Measurements from ENCODE around the gene GNLY.
"Not testable (repeated sequence)": the region's sequence is repeated elsewhere in the genome, so short reads cannot be mapped to it uniquely, and the experiment has no call there.

The GNLY gene

DNA sequence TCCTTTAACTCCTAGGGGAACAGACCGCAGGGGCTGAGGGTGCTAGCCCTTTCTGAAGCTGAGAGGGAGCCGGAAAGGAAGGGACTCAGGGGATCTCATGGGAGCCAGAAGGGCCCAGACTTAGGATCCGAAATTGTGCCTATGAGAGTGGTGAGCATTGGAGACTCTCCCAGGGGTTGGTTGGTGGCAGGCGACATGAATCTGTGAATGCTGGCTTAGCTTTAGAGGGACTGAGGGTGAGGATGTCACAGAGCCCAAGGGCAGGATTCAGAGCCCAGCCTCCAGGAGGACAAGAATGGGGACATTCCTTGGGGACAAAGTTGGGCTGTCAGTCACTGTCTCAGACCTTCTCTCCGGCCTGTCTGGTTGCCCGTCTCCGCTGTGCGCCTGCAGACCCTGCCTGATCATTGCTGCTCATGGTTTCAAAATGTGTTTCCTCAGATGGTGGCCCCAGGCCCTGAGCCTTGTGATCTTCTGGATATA lies 17.5 kb downstream of the GNLY start:
- no peak for DNase-seq

DNA sequence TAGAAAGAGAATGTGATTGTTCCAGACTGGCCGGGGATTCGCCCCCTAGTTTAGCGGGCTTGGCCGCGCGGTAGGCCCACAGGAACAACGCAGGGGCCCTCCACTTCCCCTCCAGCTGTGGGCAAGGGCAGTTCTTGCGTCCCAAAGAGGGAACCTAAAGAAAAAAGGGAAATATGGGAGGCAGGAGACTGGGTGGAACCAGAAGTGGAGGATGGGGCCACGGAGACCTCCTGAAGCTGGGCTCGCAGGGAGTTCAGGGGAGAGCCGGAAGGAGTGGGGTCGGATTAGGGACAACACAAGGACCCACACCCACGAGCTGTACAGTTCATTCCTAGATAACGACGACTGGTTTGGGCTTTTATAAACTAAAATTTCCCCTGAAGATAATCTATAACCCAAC lies 18.2 kb downstream of the GNLY start:
- DNase-seq: no peak

DNA sequence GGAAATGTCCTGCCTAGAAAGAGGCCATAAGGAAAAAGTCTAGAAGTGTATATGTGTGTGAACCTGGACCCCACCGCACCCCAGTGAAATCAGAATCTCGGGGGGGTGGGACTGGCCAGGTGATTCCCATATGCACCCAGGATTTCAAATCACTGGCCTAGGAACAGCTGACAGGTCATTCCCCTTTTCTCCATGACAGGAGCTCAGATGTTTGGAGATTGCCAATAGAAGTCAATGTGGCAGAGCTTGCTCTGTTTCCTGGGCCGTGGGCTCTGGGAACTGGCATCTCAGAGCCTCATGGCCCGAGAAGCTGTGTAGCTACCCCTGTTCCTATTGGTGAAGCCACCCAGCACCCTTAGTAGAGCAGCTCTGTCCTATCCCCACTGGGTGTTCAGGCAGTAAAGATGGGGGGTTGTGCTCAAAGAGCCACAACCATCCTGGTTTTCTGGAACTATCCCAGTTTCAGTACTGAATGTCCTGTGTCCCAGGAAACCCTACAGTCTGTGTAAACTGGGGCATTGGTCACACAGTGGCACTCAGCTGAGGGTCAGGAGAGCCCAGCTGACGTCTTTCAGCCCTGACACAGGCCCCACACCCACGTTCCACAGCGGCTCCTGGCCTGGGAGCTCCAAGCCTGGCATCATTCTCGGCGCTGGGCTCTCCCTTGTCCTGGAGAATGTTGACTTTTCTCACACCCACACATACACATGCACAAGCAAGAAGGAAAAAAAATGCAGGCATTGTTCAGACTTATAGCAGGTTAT lies 18.9 kb downstream of the GNLY start:
- DNase-seq: no peak

DNA sequence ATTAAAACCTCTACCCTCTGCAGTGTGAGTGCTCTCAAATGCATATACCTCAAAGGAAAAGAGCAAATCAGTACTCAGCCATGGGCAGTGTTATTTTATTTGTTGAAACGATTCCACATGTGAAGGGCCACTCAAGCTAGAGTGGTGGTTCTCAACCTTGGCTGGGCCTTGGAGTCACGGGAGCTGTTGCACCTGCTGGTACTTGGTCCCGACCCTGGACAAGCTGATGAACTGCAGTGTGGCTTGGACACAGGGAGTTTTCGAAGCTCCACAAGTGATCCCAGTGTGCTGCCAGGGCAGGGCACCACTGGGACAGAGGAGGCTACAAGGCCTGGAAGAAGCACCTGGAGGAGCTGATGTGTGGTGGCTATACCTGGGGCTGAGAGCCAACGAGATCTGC lies 19.7 kb downstream of the GNLY start:
- peak; percentile 31 for DNase-seq

DNA sequence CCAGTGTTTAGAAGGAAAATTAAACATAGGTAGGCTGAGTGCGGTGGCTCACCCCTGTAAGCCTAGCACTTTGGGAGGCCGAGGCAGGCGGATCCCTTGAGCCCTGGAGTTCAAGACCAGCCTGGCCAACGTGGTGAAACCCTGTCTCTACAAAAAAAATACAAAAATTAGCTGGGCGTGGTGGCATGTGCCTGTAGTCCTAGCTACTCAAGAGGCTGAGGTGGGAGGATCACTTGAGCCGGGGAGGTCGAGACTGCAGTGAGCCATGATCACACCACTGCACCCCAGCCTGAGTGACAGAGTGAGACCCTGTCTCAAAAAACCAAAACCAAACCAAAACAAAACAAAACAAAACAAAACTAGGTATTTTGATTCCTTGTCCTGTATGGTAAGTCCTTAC lies 20.3 kb downstream of the GNLY start:
- DNase-seq: not testable (repeated sequence)

DNA sequence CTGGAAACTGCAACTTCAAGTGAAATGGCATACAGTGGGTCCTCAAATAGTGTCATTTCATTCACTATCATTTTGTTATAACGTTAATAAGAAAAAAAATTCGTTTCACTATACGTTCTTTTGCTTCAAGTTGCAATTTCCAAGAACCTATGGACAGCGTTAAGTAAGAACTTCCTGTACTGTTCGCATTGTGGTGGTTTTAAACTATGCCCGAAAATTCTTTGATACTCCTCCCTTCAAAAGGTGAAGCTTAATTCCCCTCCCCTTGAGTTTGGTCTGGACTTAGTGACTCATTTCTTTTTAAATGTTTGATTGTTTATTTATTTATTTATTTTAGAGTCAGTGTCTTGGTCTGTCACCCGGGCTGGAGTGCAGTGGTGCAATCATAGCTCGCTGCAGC lies 20.7 kb downstream of the GNLY start:
- no peak for DNase-seq

DNA sequence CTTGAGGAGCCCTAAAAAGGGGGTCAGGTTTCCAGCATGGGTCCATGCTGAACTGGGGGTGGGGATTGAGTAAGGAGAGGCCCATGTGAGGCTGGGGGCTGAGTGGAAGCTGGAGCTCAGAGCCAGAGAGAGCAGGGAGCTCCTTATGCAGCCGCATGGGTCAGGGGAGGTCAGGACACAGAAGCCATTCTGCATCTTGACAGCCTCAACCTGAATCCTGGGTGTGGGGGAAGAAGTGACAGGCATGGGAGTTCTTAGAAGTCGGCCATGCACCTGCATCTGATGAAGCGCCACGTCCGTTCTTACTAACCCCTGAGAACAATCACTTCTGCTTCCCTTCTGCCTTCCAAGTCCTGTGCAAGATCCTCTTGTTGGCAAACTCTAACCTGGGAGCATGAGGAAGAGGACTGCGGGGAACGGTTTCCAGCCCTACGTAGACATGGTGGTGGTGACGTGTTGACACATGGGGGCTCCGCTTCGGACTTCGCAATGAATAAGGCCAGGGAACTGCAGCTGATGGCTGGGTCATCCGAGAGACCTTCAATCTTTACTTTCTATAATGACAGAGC lies 22.3 kb downstream of the GNLY start:
- no peak for DNase-seq

DNA sequence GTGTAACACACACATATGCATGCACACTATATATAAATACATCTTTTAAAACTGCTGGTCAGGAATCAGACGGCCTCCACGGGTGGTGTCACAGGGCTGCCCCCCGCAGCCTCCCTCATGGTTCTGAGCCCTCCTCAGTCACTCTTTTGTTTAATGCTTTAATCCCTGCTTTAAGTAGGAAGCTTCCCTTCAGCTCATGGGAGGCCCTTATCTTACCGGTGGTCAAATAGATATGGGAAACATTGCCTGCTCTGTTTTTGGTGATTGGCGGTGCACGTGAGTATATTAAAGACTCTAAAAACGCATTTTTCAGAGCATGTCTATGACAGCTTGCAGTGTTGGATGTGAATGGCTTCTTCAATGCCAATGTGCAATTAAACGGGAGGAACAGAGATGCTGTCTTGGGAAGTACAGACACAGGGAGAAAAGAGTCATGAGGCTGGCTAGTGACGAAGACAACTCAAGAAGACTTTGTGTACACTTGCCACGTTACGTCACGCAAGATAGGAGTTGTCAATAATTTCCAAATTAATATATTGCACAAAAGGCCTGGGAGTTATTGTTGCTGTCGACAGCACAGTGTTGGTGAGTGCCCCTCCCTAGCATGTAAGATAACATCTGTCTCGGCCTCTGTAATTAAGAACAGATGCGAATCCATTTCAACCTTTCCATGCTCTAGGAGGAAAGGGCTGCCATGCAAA lies 23.3 kb downstream of the GNLY start:
- DNase-seq: no peak

DNA sequence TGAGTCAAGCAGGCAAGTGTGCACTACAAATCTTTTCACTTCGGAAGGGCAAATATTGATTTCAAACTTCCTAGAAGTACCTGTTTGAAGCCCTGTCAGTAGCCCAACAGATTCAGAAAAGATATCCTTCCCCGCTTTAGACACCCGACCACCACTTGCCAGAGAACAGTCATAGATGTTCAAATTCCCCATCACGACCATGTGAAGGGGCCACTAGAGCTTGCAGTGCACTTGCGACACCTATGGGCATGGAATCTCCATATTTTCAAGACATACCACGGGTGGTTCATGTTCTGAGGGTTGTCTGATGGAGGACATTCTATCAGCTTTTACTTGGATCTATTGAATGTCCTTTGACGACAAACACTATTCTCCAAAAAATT lies 23.8 kb downstream of the GNLY start:
- no peak for DNase-seq

DNA sequence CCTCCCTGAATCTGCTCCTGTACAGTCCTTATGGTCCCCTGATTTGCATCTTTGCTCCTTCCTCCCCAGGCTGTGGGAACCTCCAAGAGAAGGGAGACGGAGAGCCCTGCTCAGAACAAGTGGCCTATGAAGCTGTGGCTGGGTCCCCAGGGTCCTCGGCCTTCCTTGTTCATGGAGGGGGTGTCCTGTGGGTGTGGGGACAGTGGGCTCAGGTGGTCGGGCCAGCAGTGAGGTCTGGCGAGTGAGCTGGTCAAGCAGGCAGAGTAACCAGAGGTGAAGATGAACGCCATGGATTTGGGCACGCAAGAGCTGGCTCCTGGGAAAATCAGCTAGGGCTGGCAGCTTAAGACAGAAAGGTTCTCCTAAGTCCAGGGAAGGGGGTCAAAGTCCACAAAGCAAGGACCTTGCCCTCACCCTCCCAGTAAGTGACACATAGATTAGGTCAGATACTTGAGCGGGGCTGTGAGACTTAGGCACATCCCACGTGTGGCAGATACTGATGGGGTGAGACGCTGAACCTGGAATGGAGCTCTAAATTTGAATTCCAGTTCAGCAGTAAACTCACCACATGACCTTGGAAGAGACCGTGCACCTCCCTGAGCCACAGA lies 24.8 kb downstream of the GNLY start:
- no peak for DNase-seq

DNA sequence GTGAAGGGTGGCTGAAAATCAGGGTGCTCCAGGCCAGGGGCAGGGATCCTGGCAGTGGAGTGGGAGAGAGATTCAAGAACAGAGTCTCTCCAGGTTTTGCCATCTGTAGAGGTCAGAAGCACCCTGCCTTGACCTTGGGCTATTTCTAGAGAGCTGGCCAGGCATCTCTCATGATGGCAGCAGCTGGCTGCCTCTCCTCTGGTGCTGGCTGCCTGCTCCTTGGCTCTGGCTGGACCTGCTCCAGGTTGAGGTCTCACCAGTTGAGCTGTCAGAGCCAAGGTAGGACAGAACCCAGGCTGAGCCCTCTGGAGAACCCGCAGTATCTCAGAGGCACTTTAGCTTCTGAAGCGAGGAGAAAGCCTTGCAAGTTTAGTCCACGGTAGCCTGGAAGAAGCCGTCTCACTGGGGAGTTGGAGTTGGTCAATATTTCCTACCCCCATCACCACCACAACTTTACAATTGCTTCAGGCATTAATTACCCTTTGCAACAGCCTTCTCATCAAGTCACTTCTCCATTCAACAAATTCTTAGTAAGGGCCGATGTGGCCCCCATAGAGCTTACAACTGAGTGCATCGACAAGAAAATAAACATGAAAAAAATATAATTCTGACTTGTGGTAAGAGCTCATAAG lies 25.6 kb downstream of the GNLY start:
- DNase-seq: no peak

DNA sequence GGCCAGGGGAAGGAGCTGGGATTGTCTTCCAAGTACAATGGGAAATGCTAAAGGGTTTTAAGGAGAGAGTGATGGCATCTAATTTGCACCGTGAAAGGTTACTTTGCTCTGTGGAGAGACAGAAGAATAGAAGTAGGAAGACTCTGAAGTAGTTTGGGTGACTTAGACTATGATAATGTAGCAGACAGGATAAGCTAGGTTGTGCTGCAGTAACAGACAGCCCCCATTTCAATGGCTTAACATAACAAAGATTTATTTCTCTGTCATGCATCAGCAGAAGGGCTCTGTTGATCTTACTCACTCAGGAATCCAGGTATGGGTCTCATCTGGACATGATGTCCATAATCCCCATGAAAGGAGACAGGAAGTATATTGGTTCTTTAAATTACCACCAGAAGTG lies 26.4 kb downstream of the GNLY start:
- no peak for DNase-seq

DNA sequence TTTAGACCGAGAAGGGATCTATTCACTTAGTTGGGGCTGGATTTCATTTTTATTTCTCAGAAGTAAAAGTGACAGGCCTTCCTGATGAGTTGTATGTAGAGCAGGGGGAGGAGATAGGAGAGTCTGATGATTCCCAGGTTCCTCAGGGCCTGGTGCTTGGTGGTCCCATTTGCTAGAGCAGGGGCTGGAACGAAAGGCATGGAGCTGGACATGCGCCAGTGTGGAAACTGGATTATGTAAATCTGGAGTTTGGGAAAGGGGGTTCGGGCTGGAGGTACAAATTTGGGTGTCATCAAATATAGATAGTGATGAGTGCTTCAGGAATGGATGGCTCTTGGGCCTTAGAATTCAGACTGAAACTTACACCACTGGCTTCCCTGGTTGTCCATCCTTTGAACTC lies 27.5 kb downstream of the GNLY start:
- no peak for DNase-seq

DNA sequence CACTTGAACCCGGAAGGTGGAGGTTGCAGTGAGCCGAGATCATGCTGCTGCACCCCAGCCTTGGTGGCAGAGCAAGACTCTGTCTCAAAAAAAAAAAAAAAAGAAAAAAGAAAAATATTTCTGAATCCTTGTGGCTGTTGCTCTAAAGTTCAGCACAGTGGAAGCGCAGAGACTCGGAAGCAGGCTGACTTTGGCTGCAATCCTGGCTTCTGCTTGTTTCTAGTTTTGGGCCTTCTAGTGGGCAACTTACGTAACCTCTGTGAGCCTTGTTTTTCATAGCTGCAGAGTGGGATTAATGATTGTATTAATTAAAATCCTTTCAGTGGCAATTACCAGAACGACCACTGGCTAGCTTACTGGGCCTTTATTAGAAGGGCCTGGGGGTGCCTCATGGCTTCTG lies 28.4 kb downstream of the GNLY start:
- DNase-seq: no peak

DNA sequence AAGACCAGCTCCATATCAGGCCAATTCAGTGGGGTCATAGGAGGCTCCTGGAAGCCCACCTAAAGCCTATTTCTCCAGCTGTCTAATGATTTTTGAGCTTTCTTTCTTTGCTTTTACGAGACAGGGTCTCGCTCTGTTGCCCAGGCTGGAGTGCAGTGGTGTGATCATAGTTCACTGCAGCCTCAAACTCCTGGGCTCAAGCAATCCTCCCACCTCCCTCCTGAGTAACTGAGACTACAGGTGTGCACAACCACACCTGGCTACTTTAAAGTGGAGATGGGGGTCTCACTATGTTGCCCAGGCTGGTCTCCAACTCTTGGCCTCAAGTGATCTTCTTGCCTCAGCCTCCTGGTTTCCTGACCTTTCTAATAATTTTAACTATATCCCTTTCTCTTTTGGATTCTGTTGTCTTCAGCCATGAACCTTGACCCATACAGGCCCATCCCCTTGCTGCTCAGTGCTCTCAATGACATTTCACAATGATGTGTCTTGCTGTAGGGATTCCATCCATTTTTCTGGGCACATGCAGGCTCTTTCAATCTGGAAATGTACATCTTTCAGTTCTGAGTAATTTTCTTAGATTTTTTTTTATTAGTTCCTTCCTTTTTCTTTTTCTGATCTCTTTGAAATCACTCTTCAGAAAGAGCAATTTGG lies 29.7 kb downstream of the GNLY start:
- no peak for DNase-seq

DNA sequence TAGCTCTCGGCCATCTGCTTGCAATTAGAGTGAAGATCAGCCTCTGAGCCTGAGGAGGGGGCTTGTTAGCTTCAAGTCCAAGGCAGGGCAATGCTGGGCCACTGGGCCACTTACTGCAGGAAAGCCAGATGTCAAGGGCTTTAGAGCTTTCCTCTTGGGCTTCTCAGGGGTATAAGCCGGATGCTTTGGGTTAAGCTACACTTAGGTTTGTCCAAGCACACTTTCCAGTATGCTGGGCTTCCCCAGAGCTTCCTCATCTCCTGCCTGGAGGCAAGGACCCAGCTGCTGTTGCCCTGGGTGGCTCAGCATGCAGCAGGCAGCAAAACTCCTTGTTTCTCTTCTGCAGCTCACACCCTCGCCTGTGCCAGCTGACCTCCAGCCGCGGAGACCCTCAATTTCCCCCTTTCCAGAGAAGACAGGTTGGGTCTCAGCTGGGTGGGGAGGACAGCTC lies 30.6 kb downstream of the GNLY start:
- no peak for DNase-seq

DNA sequence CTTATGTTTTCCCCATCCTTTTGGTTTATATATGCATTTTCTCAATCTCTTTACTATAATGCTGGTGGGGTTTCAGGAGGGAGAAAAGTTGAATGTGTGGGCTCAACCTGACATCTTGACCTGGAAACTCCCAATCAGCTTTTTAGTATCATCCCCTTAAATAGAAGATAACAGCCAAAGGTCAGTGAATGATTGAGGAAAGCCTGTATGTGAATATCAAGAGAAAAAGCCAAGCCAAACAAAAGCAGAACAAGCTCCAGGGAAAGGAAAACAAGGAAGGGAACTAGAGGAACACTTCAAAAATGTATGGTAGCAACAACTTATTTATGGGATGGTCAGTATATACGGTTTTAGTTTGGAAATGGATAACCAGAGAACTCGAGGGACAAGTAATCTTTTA lies 31.3 kb downstream of the GNLY start:
- no peak for DNase-seq

DNA sequence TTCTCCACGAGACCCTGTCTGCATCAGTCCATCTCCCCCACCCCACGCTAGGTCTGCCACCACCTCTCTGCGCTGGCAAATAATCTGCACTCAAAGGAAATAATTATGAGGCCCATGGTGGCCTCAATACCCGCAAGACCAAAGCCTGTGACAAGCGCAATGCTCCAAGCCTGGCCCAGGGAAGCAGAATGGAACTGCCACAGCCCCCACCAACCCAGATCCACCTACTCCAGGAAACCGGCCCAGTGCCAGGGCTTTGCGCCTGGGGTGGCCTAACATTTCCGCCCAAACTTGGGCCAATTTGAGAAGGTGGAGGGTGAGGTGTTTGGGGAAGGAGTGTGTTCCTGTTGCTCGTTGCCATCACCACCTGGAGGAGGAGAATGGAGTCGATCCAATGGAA lies 33.6 kb downstream of the GNLY start:
- DNase-seq: no peak

DNA sequence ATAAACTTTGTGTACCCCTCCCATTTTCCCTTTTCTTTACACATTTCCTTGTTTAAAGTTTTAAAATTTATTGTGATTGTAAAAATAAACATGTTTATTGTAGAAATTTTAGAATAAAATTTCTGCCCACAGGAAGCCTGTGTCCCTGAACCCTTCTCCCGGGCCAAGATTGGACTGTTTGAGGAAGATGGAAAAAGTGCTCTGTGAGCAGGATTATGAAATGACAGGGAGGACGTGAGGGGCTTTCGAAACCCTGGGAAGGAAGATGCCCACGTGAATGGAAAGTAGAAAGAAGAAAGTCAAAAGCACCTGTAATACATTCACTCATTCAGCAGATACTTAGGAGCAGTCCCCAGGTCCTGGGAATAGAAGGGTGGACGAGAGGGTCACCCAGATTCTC lies 34.2 kb downstream of the GNLY start:
- DNase-seq: no peak

DNA sequence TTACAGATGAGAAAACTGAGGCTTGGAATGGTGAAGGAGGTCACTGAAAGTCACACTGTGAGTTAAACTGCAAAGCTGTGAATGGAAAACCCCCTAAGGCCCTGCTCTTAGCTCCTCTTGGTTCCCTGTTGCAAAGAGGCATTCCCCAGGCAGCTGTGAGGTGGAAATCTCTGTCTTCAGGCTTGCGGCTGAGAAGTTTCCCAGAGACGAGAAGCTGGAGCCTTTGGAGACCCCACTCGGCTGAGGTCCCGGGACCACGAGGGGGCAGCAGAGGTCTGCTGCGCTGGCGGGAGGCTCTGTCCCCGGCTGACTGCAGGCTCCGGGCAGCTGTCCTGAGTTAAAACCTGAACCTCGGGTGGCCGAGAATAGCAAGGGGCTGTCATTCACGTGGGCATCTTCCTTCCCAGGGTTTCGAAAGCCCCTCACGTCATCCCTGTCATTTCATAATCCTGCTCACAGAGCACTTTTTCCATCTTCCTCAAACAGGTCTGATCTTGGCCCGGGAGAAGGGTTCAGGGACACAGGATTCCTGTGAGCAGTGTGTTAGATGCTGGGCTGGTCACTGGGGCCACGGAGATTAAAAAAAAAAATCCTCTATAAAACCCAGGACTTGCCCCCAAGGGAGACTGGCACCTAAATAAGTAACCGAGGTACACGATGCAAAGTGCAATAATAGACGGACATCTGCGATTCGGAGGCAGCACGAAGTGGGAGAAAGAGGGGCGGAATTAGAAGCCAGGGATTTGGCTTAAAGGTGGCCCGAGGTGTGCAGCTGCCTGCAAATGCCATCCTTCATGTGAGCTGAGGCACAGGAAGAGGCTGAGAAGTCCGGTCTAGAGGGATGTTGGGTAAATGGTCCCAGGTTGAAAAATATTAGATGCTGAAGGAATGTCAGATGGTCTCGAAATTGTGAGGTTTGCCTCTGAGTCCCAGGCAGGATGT lies 35.0 kb downstream of the GNLY start:
- DNase-seq: peak; percentile 34

DNA sequence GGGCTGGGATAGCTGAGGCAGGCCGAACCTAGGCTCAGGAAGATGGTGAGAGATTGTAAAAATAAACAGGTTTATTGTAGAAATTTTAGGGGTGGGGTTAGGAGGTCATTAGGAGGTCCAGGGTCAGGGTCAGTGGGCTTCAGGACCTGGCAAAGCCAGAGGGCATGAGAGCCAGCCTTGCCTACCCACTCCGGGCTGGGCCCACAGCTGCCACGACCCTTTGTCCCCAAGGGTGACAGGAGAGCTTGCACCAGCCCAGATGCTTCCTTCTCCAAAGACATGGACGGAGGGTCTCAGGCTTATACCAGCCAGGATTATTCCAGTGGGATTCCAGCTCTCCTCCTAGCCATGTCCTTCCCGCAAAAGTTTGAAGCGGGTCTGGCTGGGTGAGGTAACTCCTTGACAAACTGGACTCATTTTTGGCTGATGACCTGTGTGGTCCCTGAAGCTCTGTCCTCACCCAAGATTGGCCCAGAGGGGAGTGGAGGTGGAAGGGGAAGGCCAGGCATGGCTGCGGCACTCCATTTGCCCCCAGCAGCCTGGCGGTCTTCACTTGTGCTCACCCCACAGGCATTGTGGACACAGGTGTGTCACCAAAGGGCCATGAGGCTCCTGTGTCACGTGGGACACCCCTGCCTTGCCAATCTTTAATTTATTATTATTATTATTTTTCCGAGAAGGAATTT lies 35.8 kb downstream of the GNLY start:
- DNase-seq: no peak

Measured in SHP77 treated with DMSO at 0.1 percent for 48 hours (cell line).